Measurements from ENCODE around the gene MYRF.

Gene MYRF

GRCh38 chr11:61731952-61732675 is 20.3 kb upstream of the MYRF start:
- Histone ChIP-seq H3K9ac (ENCODE audit: low read depth, low read length, poor library complexity, severe bottlenecking) (no peak overlapping the region), H3K4me3 (ENCODE audit: low read length, poor library complexity, severe bottlenecking) (no peak overlapping the region), H3K36me3 (ENCODE audit: insufficient read depth, low read length) (no peaks in the 10 kb centered on the region), H3K9me2 (replicated peaks; ENCODE audit: low read depth, low read length) (no peaks in the 10 kb centered on the region), H3F3A (ENCODE audit: low read depth) (no peaks in the 10 kb centered on the region), H2AFZ (ENCODE audit: low read length) (no peak overlapping the region), H3K9me3 (ENCODE audit: insufficient read depth, low read depth, low read length) (no peaks in the 10 kb centered on the region), H3K27me3 (ENCODE audit: insufficient read depth, low read length, poor library complexity, severe bottlenecking) (no peaks in the 10 kb centered on the region), H3K4me1 (ENCODE audit: insufficient read depth, low read length, poor library complexity, severe bottlenecking) (no peaks in the 10 kb centered on the region), H3K79me2 (ENCODE audit: insufficient read depth, low read length) (no peaks in the 10 kb centered on the region), H4K20me1 (ENCODE audit: insufficient read depth, low read length, poor library complexity, severe bottlenecking) (no peaks in the 10 kb centered on the region), H3K4me2 (ENCODE audit: low read depth, low read length, poor library complexity, severe bottlenecking) (no peak overlapping the region)
- no peak for TF ChIP-seq CTCF (conservative IDR thresholded peaks at IDR 0.05; ENCODE audit: low read length)
- no peak for TF ChIP-seq EZH2phosphoT487 (IDR thresholded peaks at IDR 0.05; ENCODE audit: borderline replicate concordance)

- no peaks in the 10 kb centered on the region for H3F3A ChIP-seq (ENCODE audit: low read depth)
- no peaks in the 10 kb centered on the region for H4K20me1 ChIP-seq (ENCODE audit: insufficient read depth, low read length, poor library complexity, severe bottlenecking)
- no peaks in the 10 kb centered on the region for H3K9me3 ChIP-seq (ENCODE audit: insufficient read depth, low read depth, low read length)
- no peaks in the 10 kb centered on the region for H3K4me1 ChIP-seq (ENCODE audit: insufficient read depth, low read length, poor library complexity, severe bottlenecking)
- H3K9me2 ChIP-seq (replicated peaks; ENCODE audit: low read depth, low read length) = no peaks in the 10 kb centered on the region
- no peaks in the 10 kb centered on the region for H3K36me3 ChIP-seq (ENCODE audit: insufficient read depth, low read length)
- H3K27me3 ChIP-seq (ENCODE audit: insufficient read depth, low read length, poor library complexity, severe bottlenecking) = no peaks in the 10 kb centered on the region
- H3K79me2 ChIP-seq (ENCODE audit: insufficient read depth, low read length) = no peaks in the 10 kb centered on the region
- no peak overlapping the region for H3K4me3 ChIP-seq (ENCODE audit: low read length, poor library complexity, severe bottlenecking)
- H3K4me2 ChIP-seq (ENCODE audit: low read depth, low read length, poor library complexity, severe bottlenecking) = no peak overlapping the region
- H3K9ac ChIP-seq (ENCODE audit: low read depth, low read length, poor library complexity, severe bottlenecking) = no peak overlapping the region
- no peak for TF ChIP-seq EZH2phosphoT487 (IDR thresholded peaks at IDR 0.05; ENCODE audit: borderline replicate concordance)
- no peak for TF ChIP-seq CTCF (conservative IDR thresholded peaks at IDR 0.05; ENCODE audit: low read length)
- H2AFZ ChIP-seq (ENCODE audit: low read length) = no peak overlapping the region
These were observed 19.7 kb upstream of the MYRF start for GRCh38 chr11:61732705-61733104.

- Histone ChIP-seq H3F3A (ENCODE audit: low read depth) (no peaks in the 10 kb centered on the region), H3K27me3 (ENCODE audit: insufficient read depth, low read length, poor library complexity, severe bottlenecking) (no peaks in the 10 kb centered on the region), H3K79me2 (ENCODE audit: insufficient read depth, low read length) (no peaks in the 10 kb centered on the region), H3K9me2 (replicated peaks; ENCODE audit: low read depth, low read length) (no peaks in the 10 kb centered on the region), H3K4me2 (ENCODE audit: low read depth, low read length, poor library complexity, severe bottlenecking) (no peak overlapping the region), H2AFZ (ENCODE audit: low read length) (no peak overlapping the region), H3K4me3 (ENCODE audit: low read length, poor library complexity, severe bottlenecking) (no peak overlapping the region), H4K20me1 (ENCODE audit: insufficient read depth, low read length, poor library complexity, severe bottlenecking) (no peaks in the 10 kb centered on the region), H3K4me1 (ENCODE audit: insufficient read depth, low read length, poor library complexity, severe bottlenecking) (no peaks in the 10 kb centered on the region), H3K9ac (ENCODE audit: low read depth, low read length, poor library complexity, severe bottlenecking) (no peak overlapping the region), H3K9me3 (ENCODE audit: insufficient read depth, low read depth, low read length) (no peaks in the 10 kb centered on the region), H3K36me3 (ENCODE audit: insufficient read depth, low read length) (no peaks in the 10 kb centered on the region)
- TF ChIP-seq CTCF (conservative IDR thresholded peaks at IDR 0.05; ENCODE audit: low read length) = peak; percentile 94
- TF ChIP-seq EZH2phosphoT487 (IDR thresholded peaks at IDR 0.05; ENCODE audit: borderline replicate concordance) = no peak
These were observed 19.1 kb upstream of the MYRF start for GRCh38 chr11:61733120-61733978.
